NCI-H2196 (cell line): Measurements from ENCODE around the gene NAT16.
"Not testable (repeated sequence)": the region's sequence is repeated elsewhere in the genome, so short reads cannot be mapped to it uniquely, and the experiment has no call there.

Source experiments
- DNase-seq: peaks from one replicate; lab custom pipeline; 2025; ENCODE audit not compliant: unreplicated experiment; lab: John Stamatoyannopoulos, UW

The NAT16 gene

DNA sequence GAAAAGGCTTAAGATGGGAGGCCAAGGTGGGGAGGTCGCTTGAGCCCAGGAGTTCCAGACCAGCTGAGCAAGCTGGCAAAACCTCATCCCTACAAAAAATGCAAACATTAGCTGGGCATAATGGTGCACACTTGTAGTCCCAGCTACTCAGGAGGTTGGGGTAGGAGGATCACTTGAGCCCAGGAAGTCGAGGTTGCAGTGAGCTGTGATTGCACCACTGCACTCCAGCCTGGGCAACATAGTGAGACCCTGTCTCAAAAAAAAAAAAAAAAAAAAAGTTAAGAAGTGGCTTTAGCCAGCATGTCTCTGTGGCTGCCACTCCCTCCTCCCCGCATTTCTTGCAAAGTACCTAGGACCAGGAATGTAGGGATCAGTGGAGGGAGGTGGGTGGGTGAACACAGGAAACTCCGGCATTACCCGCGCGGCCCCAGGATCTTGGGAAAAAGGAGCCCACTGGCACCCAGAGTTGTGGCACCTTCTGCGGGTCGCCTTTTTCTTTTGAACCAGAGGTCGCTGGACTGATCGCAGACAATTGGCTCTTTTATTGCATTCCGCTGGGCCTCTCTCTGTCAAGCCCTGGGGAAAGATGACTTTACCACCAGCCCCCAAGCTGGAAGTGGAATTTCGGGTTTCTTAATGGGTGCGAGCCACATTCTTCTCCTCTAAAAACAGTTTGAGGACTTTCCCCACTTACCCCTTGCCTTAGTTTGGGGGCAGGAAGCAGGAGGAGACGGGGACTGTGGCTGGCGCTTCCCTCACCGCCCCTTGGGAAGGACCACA is 18.2 kb downstream of the NAT16 start:
- no peak for DNase-seq

DNA sequence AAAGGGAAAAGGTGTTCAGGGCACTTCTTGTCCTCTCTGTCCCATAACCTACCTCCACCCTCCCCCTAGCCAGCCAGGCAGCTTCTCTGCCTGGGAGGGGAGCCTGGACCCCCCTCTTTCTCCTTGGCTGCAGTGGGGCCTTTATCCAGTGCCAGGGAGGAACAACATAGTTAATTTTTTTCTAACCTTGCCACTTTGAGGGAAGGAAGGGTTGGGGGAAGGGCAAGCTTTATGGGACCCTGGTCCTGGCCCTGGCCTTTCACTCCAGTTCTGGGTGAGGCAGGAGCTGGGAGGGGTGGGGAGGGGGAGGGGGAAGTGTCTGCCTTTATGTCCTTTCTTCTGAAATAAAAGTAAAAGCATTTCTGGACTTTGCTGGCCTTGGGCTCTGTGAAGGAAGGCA is 19.2 kb downstream of the NAT16 start:
- no peak for DNase-seq

- DNase-seq: no peak
Observed at GRCh38 chr7:101159696-101160674, 20.1 kb downstream of the NAT16 start.

GRCh38 chr7:101156866-101157589 is 23.1 kb downstream of the NAT16 start:
- no peak for DNase-seq

GRCh38 chr7:101156277-101156676 is 23.8 kb downstream of the NAT16 start:
- DNase-seq: no peak

- no peak for DNase-seq
Observed at GRCh38 chr7:101155303-101155702, 24.8 kb downstream of the NAT16 start.

- no peak for DNase-seq
Observed at GRCh38 chr7:101154693-101155102, 25.4 kb downstream of the NAT16 start.

- DNase-seq: peak; percentile 100
Observed at GRCh38 chr7:101153969-101154692, 26.0 kb downstream of the NAT16 start, which contains the start of gene AP1S1. AP1S1 (plus strand) TSS chr7:101154476; CDS start chr7:101154515, 39 bp downstream.

GRCh38 chr7:101151908-101152651 is 28.0 kb downstream of the NAT16 start:
- no peak for DNase-seq

DNA sequence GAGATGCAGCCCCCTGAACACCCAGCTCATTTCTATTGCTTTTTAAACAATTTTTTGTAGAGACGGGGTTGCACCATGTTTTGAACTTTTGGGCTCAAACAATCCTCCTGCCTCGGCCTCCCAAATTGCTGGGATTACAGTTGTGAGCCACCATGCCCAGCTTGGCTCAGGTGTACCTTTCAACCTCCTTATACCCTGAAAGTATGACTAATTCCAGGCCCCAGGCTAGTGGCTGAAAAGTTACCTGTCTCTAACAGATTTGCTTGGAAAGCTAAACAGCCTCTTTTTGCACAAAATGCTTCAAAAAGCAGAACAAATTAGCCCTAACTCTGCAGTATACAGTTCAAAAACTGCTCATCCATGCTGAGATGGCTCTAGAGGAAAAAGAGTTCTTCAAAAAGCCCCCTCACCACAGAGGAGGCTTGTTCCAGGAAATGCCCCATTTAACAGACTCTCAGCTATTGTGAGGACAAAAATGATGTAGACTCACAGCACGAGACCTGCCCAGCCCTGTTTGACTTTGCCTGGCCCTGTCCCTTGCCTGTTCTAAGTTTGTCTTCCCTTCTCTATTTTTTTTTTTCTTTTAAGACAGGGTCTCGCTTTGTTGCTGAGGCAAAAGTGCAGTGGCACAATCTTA is 39.2 kb downstream of the NAT16 start:
- no peak for DNase-seq

DNA sequence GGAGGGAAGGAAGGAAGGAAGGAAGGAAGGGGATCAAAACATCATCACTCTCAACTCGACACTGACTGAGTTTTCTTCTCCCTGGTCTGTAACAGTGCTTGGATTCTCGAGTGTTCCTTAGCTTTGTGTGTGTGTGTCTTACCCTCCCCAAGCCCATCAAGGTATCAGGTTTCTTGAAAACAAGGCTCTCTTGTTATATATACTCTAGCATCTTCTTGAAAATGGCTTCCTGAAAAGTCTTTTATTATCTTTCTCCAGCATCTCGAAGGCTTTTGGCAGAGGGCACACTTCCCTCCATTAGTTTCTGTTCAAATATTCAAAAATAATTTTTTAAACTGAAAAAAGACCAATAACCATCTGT is 39.8 kb downstream of the NAT16 start:
- DNase-seq: no peak

DNA sequence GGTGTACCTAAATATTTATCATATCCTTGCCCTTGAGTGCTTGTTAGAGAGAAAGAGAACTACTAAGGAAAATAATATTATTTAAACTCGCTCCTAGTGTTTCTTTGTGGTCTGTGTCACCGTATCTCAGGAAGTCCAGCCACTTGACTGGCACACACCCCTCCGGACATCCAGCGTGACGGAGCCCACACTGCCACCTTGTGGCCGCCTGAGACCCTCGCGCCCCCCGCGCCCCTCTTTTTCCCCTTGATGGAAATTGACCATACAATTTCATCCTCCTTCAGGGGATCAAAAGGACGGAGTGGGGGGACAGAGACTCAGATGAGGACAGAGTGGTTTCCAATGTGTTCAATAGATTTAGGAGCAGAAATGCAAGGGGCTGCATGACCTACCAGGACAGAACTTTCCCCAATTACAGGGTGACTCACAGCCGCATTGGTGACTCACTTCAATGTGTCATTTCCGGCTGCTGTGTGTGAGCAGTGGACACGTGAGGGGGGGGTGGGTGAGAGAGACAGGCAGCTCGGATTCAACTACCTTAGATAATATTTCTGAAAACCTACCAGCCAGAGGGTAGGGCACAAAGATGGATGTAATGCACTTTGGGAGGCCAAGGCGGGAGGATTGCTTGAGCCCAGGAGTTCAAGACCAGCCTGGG is 41.8 kb downstream of the NAT16 start:
- DNase-seq: peak; percentile 91

GRCh38 chr7:101137651-101138212 is 42.4 kb downstream of the NAT16 start:
- DNase-seq: no peak

DNA sequence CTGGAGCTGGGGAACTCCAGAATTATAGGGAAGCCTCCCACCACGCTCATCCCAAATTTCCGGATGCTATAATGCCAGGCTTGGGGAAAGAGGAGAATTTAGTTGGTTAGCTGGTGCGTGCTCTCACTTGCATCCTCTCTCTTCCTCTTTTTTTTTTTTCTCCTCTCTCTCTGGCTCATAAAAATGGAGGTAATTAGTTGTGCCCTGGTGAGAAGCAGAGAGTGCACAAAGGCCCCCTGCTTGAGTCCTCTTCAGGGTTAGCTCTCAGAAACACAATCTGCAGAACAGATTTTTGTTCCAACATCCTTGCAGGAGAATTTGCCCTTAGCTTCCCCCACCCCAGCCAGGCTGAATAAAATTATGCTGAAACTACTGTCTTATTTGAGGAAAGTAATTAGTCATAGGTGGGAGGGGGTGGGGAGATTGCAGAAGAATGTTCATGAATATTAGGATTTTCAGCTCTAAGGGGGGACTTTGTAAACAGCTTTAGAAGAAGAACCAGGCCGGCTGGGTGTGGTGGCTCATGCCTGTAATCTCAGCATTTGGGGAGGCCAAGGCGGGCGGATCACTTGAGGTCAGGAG is 45.6 kb downstream of the NAT16 start:
- no peak for DNase-seq

DNA sequence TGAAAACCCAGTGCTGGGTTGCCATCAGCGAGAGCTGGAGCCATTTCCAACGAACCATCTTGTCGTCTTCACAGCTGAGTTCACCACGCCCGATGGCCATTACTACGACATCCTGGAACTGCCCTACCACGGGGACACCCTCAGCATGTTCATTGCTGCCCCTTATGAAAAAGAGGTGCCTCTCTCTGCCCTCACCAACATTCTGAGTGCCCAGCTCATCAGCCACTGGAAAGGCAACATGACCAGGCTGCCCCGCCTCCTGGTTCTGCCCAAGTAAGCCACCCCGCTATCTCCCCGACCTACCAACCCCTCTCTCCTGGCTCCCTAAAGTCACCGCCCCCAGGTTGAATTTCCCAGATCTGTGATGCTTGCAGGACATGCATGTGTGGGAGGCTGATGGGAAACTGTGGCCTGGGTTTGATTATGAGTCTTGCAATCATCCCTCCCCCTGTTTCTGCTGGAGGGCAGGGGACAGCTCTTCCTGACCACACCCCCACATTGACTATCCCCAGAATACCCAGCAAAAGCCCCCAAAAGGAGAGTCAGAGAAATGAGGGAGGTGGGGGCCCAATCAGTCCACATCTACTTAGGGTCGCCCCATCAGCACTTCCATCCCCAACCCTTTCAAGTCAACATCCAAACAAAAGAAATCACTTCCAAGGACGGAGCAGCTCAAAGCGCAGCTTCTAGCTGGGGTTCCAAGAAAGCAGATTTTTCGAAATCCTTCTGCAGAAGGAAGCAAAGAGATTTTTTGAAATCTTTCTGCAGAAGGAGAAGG is 46.3 kb downstream of the NAT16 start:
- no peak for DNase-seq

DNA sequence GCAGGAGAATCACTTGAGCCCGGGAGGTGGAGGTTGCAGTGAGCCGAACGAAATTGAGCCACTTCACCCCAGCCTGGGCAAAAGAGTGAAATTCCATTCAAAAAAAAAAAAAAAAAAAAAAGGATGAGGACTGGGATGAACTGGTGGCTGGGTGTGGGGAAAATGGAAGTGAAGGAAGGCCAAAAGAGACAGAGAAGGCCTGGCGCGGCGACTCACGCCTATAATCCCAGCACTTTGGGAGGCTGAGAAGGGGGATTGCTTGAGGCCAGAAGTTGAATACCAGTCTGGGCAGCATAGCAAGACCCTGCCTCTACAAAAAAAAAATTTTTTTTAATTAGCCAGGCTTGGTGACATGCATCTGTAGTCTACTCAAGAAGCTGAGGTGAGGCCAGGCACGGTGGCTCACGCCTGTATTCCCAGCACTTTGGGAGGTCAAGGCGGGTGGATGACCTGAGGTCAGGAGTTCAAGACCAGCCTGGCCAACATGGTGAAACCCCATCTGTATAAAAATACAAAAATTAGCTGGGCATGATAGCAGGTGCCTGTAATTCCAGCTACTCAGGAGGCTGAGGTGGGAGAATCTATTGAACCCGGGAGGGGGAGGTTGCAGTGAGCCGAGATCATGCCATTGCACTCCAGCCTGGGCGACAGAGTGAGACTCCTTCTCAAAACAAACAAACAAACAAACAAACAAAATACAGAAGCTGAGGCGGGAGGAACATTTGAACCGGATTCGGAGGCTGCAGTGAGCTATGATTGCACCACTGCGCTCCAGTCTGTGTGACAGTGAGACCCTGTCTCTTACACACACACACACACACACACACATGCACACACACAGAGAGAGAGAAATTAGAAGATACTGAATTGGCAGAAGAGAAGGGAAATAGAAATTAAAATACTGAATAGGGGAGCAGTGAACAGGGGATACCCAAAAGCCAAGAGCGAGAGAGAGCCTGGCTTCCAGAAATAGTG is 47.2 kb downstream of the NAT16 start:
- not testable (repeated sequence) for DNase-seq
